Measurements from ENCODE around the gene SHLD2. TPM values are rescaled to one million over a fixed set of nuclear protein-coding genes. Genes with fewer than 3 reads are reported as not detected.
"Not testable (repeated sequence)": the region's sequence is repeated elsewhere in the genome, so short reads cannot be mapped to it uniquely, and the experiment has no call there.

The SHLD2 gene
- polyA plus RNA-seq, 3 donors = 37.4 to 47.1 (median 38.8) TPM

DNA sequence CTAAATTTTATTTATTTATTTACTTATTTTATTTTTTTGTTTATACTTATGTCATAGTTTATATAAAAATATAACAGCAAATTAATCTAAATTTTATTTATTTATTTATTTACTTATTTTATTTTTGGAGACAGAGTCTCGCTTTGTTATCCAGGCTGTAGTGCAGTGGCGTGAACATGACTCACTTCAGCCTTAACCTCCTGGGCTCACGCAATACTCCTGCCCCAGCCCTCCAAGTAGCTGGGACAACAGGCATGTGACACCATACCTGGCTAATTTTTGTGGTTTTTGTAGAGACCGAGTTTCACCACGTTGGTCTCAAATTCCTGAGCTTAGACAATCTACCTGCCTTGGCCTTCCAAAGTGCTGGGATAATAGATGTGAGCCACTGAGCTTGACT lies 115.3 kb downstream of the SHLD2 start:
- not testable (repeated sequence) for DNase-seq (ENCODE audit: low read depth in 3 of 3, low spot score in 2 of 3)

DNA sequence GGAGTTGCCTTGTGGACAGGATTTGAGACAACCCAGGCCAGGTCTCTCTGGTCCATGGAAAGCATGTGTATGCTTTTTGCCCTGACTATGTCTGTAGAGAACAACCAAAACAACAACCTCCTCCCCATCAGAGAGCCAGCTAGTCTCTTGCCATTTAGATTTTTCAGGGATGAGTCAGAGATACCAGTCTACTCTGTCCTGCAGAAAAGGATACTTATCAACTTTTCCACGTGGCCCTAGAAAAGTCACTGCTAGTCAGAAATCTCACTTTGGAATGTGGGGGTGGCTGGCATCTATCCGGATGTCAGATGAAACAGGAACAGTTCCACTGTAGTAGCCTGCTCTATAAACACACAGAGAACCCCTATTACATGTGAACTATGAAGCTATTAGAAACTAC lies 116.8 kb downstream of the SHLD2 start:
- DNase-seq (ENCODE audit: low read depth in 3 of 3, low spot score in 2 of 3) = not testable (repeated sequence)

DNA sequence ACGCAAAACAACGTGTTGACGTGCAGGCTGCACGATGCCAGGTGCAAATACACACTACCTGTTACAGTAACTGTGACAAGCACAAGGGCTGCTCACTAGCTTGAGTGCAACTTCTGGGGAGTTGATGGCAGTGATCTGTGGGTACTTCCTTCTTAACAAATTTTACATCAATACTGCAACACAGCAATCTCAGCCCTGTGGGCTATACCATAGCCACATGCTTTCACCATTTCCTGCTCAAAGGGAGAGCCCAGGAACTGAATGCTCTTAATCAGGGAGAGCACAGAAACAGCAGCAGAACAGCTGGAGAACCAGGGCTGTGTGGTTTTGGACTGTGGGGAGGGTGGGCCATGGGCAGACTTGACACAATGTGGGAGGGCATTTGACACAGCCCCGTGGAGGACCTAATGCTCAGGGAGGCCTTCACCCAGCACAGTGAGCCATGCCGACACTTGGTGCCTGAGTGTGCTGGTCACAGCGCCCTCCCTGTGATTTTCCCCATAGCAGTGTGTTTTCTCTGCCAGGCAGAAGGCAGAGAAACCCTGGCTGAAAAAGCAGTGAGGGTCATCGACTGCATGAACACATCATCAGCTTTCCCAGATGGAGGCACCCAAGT lies 118.3 kb downstream of the SHLD2 start:
- not testable (repeated sequence) for DNase-seq (ENCODE audit: low read depth in 3 of 3, low spot score in 2 of 3)

DNA sequence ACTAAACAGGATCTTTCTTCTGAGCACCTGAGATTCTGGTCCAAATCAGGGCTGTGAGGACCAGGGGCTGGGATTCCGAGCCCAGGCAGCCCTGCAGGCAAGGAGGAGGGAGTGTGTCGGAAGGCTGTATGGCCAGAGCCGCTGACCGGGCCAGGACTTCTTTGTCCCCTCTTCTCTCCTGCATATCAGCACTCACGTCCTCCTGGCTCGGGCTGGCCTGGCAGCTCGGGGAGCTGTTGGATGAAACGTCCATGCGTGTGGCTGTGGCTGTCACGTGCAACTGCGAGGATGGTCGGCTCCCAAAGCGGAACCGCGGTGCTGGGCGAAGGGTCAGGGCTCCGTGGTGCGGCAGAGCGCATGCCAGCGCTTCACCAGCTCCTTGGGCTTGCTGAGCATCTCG lies 118.8 kb downstream of the SHLD2 start:
- DNase-seq (ENCODE audit: low read depth in 3 of 3, low spot score in 2 of 3) = not testable (repeated sequence)

DNA sequence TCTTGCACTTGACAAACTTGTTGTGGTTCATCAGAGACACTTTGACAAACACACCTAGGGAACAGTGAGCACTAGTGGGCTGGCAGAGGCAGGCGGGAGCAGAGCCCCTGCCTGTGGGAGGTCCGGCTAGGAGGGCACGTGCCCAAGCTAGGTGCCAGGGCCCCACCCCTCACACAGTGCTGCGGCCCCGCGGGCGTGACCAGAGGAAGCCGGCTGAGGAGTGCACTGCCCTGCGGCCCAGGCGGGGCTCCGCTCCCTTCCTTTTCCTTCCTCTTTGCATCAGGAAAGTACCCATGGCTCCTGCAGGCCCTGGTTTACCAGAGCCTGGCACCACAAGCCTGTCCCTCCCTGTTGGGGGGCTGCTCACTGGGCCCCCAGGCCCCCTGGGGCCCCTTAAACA lies 121.1 kb downstream of the SHLD2 start:
- not testable (repeated sequence) for DNase-seq (ENCODE audit: low read depth in 3 of 3, low spot score in 2 of 3)

DNA sequence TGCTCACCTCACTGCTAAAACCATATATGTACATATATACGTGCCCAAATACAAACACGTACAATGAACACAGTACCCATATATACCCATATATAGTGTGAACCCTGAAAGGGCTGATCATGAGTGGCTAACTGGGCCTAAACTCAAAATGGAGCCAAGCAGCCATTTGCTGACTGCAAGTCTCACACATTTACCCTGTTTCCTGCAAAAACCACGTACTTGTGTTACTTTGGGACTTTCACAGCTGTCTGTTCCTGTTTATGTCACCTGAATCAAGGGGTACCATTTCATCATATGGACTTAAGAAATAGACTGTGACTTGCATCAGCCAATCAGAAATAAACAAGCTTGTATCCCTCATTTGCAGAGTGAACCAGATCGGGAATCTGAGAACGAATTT lies 124.4 kb downstream of the SHLD2 start:
- DNase-seq (ENCODE audit: low read depth in 3 of 3, low spot score in 2 of 3) = not testable (repeated sequence)

DNA sequence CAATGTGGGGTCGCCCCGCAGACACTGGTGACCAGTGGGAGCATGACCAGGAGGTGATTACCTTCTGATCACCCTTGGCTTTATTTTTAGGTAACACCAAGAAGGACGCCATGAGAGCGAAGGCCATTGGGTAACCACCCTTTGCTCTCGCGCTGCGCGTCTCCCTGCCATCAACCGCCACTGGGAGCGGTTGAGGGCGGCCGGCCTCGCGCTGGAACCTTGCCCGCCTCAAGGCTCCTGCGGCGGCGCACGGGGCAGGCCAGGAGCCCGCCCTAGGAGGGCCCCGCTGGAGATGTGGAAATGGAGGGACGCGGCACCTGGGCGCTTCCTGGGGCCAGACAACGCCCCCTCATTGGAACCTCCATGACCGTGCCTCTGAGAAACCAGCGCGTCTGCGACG lies 127.8 kb downstream of the SHLD2 start:
- not testable (repeated sequence) for DNase-seq (ENCODE audit: low read depth in 3 of 3, low spot score in 2 of 3)

DNA sequence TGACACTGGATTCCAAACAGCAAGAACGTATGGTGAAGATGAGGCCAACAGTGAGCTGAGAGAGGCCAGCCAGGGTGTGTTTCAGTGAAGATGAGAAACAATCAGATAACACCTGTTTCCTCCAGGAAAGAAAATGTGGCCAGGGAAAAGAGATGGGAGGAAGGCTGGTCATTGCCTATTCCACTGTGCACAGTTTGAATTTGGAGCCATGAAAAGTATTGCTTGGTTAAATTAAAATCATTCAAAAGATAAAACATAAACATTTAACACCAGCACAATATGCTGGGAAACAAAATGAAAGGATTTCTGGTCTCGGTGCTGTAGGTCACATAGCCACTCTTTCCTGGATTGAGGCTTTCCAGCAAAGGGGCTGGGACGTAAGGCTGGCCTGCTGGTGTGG lies 130.1 kb downstream of the SHLD2 start, which contains the start of gene NUTM2A:
Gene NUTM2A, plus strand, starts transcription at position 301 of the 400 bp plus-strand sequence. CDS start 383 bp downstream, outside the sequence.
- not testable (repeated sequence) for DNase-seq (ENCODE audit: low read depth in 3 of 3, low spot score in 2 of 3)

DNA sequence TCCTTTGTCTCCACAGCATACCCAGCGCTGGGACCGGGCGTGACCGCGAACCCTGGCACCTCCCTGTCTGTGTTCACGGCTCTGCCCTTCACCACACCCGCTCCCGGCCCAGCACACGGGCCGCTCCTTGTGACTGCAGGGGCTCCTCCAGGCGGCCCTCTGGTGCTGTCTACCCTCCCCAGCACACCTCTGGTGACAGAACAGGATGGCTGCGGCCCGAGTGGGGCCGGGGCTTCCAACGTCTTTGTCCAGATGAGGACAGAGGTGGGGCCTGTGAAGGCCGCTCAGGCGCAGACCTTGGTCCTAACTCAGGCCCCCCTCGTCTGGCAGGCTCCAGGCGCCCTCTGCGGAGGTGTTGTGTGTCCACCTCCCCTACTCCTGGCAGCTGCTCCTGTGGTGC lies 133.2 kb downstream of the SHLD2 start:
- DNase-seq (ENCODE audit: low read depth in 3 of 3, low spot score in 2 of 3) = not testable (repeated sequence)

DNA sequence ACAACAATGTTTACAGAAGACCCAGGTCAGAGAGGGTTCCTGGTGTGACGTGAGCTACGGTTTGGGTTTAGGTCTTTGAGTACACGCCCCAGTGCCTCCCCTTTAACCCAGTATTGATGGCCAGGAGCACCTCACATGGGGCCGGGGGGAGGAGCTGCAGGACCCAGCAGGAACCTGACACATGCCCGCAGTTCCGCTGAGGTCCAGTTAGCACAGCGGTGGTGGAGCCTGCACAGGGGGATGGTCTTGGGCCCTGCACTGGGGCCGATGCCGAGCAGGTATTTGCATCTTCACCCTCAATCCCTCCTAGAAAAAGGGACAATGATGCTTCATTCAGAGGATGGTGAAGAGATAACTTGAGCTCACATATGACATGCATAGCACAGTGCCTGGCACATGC lies 134.2 kb downstream of the SHLD2 start:
- DNase-seq (ENCODE audit: low read depth in 3 of 3, low spot score in 2 of 3) = not testable (repeated sequence)

DNA sequence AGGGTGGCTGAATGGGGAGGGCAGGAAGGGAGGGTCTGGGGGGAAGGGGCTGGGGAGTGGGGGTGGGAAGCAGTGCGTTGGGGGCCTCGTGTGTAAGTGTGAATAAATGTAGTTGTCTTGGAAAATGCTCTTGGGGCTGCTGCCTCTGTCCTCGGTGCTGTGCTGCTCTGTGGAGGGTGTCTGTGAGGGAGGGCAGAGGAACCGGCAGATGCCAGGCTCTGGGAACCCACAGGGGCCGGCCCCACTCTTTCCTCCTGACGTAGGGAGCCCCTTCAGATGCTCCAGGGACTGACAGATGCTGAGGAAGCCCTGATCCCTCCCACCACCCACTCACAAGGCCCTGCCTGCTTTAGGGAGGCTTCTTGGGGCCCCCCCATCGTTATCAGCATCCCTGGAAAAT lies 139.8 kb downstream of the SHLD2 start:
- DNase-seq (ENCODE audit: low read depth in 3 of 3, low spot score in 2 of 3) = not testable (repeated sequence)

DNA sequence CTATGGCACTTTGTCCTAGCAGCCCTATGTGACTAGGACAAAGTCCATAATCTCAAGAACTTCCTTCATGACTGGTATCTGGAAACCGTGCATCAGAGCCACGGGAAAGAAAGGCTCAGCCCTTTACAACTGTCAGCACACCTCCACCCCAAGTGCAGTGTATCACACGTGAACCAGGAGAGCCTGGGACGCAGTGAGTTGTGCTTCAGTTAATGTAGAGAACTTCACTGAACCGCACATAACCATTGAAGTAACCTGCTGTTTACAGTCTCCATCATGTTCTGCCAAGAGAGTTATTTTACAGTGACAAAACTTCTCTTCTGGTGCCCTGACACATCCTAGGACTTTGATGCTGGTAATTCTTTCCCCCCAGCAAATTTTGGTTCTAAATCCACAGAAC lies 142.2 kb downstream of the SHLD2 start:
- DNase-seq (ENCODE audit: low read depth in 3 of 3, low spot score in 2 of 3) = not testable (repeated sequence)

DNA sequence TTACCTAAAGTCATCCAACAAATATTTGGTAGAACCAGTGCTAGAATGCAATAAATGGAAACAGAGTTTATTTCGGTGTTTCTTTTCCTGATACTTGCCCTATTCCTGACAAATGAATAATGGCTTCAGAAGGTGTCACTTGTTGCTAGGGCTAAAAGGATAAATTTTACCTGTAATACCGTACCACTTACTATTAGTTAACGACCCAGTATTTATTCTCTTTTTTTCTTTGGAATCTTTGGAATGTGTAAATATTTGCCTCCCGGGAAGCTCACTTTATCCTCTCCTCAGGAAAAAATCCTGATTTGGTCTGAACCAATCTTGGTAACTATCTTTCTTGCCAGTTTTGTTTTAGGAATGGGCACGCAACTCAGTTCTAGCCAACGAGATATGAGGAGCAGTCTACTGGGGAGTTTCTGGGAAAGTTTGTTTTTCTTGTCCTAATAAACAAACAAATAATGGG lies 144.4 kb downstream of the SHLD2 start:
- DNase-seq (ENCODE audit: low read depth in 3 of 3, low spot score in 2 of 3) = not testable (repeated sequence)

Other genes with a start within 250 kb of the SHLD2 start
- gene MMRN2, start 137.6 kb upstream of the SHLD2 start, polyA plus RNA-seq (ENCODE audit: insufficient read length in 3 of 3) = 10 to 100 TPM; 23.4 to 26.1 (median 24.0) TPM
- gene SNCG, start 136.6 kb upstream of the SHLD2 start, polyA plus RNA-seq (ENCODE audit: insufficient read length in 3 of 3) = 10 to 100 TPM in 2 of 3 donors, 1 to 10 TPM in 1; 8.3 to 23.4 (median 13.1) TPM
- 10 to 100 TPM; 12.5 to 18.4 (median 17.3) TPM for gene ADIRF, start 126.7 kb upstream of the SHLD2 start, polyA plus RNA-seq (ENCODE audit: insufficient read length in 3 of 3)
- gene FAM25A, start 74.9 kb upstream of the SHLD2 start, polyA plus RNA-seq (ENCODE audit: insufficient read length in 3 of 3) = not detected
- 100 to 1,000 TPM; 139 to 191 (median 155) TPM for gene GLUD1, start 363 bp upstream of the SHLD2 start, polyA plus RNA-seq (ENCODE audit: insufficient read length in 3 of 3)
- gene NUTM2A, start 130.2 kb downstream of the SHLD2 start, polyA plus RNA-seq (ENCODE audit: insufficient read length in 3 of 3) = 1 to 10 TPM; 1.9 to 4.0 (median 3.7) TPM